Measurements from ENCODE around the gene FAM78B. TPM values are rescaled to one million over a fixed set of nuclear protein-coding genes. Genes with fewer than 3 reads are reported as not detected.

The FAM78B gene
- total RNA-seq, 1 experiment from 2014 or later: 0.24 TPM

DNA sequence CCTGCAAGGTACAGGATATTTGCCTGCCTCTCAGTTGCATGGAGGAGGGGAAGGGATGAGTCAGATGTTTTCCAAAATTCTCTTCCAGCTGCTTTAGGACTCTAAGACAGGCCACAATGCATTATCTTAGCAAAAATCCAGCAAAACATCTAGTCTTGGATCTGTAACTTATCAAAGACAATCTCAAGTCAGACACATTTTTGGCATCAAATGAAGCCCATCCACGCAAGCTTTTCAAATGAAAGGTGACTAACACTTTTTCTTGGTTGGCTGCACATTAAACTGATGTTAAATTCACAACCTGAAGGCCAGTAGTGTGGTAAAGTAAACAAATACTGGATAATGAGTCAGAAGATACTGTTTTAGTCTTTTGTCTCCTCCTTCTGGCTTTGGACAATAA, 21.3 kb downstream of the FAM78B start:
- ChIA-PET CTCF (no interaction called here), POLR2A (ENCODE audit: low non-redundant PET) (no interaction called here)
- no peak for DNase-seq (ENCODE audit: low spot score)
- TF ChIP-seq CTCF (conservative IDR thresholded peaks at IDR 0.05; ENCODE audit: low read depth, low read length): no peak
- no peak for TF ChIP-seq EZH2 (IDR thresholded peaks at IDR 0.05; ENCODE audit: borderline replicate concordance, low read depth, low read length, poor library complexity, severe bottlenecking)
- H3K27me3 ChIP-seq (replicated peaks; ENCODE audit: insufficient read depth, low read depth, low read length, poor library complexity): no peaks in the 10 kb centered on the region
- no TSS peak for BruUV-seq (replicated peaks)
- no peaks in the 10 kb centered on the region for H3K4me1 ChIP-seq (ENCODE audit: insufficient read depth, low read length, poor library complexity, severe bottlenecking)
- no peaks in the 10 kb centered on the region for H3K9me3 ChIP-seq (ENCODE audit: low read depth, low read length, poor library complexity, severe bottlenecking)
- no peak overlapping the region for H3K4me3 ChIP-seq (ENCODE audit: low read depth, low read length, poor library complexity, severe bottlenecking)
- H3K27ac ChIP-seq (ENCODE audit: low read depth, low read length, poor library complexity, severe bottlenecking): no peak overlapping the region
- no peaks in the 10 kb centered on the region for H3K36me3 ChIP-seq (ENCODE audit: insufficient read depth, low read length, poor library complexity, severe bottlenecking)
- intact Hi-C loops (cut with micrococcal nuclease; ENCODE audit: unreplicated experiment): no loop called here

GRCh38 chr1:166141969-166142368, 24.8 kb downstream of the FAM78B start:
- intact Hi-C loops (cut with micrococcal nuclease; ENCODE audit: unreplicated experiment): no loop called here
- BruUV-seq (replicated peaks): no TSS peak
- Histone ChIP-seq H3K4me3 (ENCODE audit: low read depth, low read length, poor library complexity, severe bottlenecking) (no peak overlapping the region), H3K36me3 (ENCODE audit: insufficient read depth, low read length, poor library complexity, severe bottlenecking) (no peaks in the 10 kb centered on the region), H3K9me3 (ENCODE audit: low read depth, low read length, poor library complexity, severe bottlenecking) (no peaks in the 10 kb centered on the region), H3K4me1 (ENCODE audit: insufficient read depth, low read length, poor library complexity, severe bottlenecking) (no peaks in the 10 kb centered on the region), H3K27me3 (replicated peaks; ENCODE audit: insufficient read depth, low read depth, low read length, poor library complexity) (no peaks in the 10 kb centered on the region), H3K27ac (ENCODE audit: low read depth, low read length, poor library complexity, severe bottlenecking) (no peak overlapping the region)
- TF ChIP-seq CTCF (conservative IDR thresholded peaks at IDR 0.05; ENCODE audit: low read depth, low read length): no peak
- TF ChIP-seq EZH2 (IDR thresholded peaks at IDR 0.05; ENCODE audit: borderline replicate concordance, low read depth, low read length, poor library complexity, severe bottlenecking): no peak
- CTCF ChIA-PET: no interaction called here
- no peak for DNase-seq (ENCODE audit: low spot score)
- POLR2A ChIA-PET (ENCODE audit: low non-redundant PET): no interaction called here

- Histone ChIP-seq H3K27me3 (replicated peaks; ENCODE audit: insufficient read depth, low read depth, low read length, poor library complexity) (no peaks in the 10 kb centered on the region), H3K9me3 (ENCODE audit: low read depth, low read length, poor library complexity, severe bottlenecking) (no peaks in the 10 kb centered on the region), H3K27ac (ENCODE audit: low read depth, low read length, poor library complexity, severe bottlenecking) (no peak overlapping the region), H3K4me3 (ENCODE audit: low read depth, low read length, poor library complexity, severe bottlenecking) (no peak overlapping the region), H3K4me1 (ENCODE audit: insufficient read depth, low read length, poor library complexity, severe bottlenecking) (no peaks in the 10 kb centered on the region), H3K36me3 (ENCODE audit: insufficient read depth, low read length, poor library complexity, severe bottlenecking) (no peaks in the 10 kb centered on the region)
- ChIA-PET CTCF (no interaction called here), POLR2A (ENCODE audit: low non-redundant PET) (no interaction called here)
- BruUV-seq (replicated peaks): no TSS peak
- intact Hi-C loops (cut with micrococcal nuclease; ENCODE audit: unreplicated experiment): no loop called here
- DNase-seq (ENCODE audit: low spot score): no peak
- no peak for TF ChIP-seq EZH2 (IDR thresholded peaks at IDR 0.05; ENCODE audit: borderline replicate concordance, low read depth, low read length, poor library complexity, severe bottlenecking)
- no peak for TF ChIP-seq CTCF (conservative IDR thresholded peaks at IDR 0.05; ENCODE audit: low read depth, low read length)
Observed at GRCh38 chr1:166140251-166140650, 26.6 kb downstream of the FAM78B start.
